Measurements from ENCODE around the gene JPT2.

GRCh38 chr16:1666316-1666715 is 11.8 kb upstream of the JPT2 start:
- TF ChIP-seq ZNF555 (tag by site-specific recombination; conservative IDR thresholded peaks at IDR 0.05) = no peak
- TF ChIP-seq ZNF404 (tag by site-specific recombination; IDR thresholded peaks at IDR 0.05) = no peak
- no peak for TF ChIP-seq CTCF (tag by site-specific recombination; IDR thresholded peaks at IDR 0.05)
- TF ChIP-seq ZBTB48 (tag by site-specific recombination; IDR thresholded peaks at IDR 0.05) = no peak
- no peak for TF ChIP-seq ZNF19 (tag by site-specific recombination; IDR thresholded peaks at IDR 0.05; ENCODE audit: low read depth)
- no peak for TF ChIP-seq MEIS1 (CRISPR knock-in tag; IDR thresholded peaks at IDR 0.05; ENCODE audit: borderline replicate concordance)
- no peak for TF ChIP-seq ZNF510 (tag by site-specific recombination; IDR thresholded peaks at IDR 0.05; ENCODE audit: insufficient replicate concordance)
- no peak for TF ChIP-seq ZBTB49 (tag by site-specific recombination; IDR thresholded peaks at IDR 0.05; ENCODE audit: low read depth)
